Heart left ventricle (tissue), 16 donors: ENCODE data around the gene FHL2. TPM values are rescaled to one million over a fixed set of nuclear protein-coding genes. Genes with fewer than 3 reads are reported as not detected.

ENCODE experiments used
- ATAC-seq, 4 donors: fragments of 200-7000 bp; cut with Tn5 transposase; one replicate each; pipeline ENCODE4 v1.9.1; 2020 to 2022; ENCODE audit warnings: moderate library complexity in 4 of 4, mild to moderate bottlenecking in 3 of 4, moderate number of reproducible peaks in 1 of 4
- DNase-seq, 5 donors: peaks; one replicate each; pipeline ENCODE4 v3.0.0-alpha.2; 2020
- H3K27ac ChIP-seq, 12 donors: fragments of 200-600 bp; sonication (generic) in 4 of 12; one replicate each; pipeline versions ENCODE4 v1.5.0 to v1.8.0; 2016 to 2022; ENCODE audit warnings: mild to moderate bottlenecking in 2 of 12
- H3K27me3 ChIP-seq, 9 donors: fragments of 200-600 bp; sonication (generic) in 2 of 9; one replicate each; pipeline versions ENCODE4 v1.5.1 to v1.8.0; 2016 to 2022; ENCODE audit warnings: mild to moderate bottlenecking in 3 of 9
- H3K36me3 ChIP-seq, 9 donors: fragments of 200-600 bp; sonication (generic) in 2 of 9; one replicate each; pipeline versions ENCODE4 v1.5.0 to v1.8.0; 2018 to 2022; ENCODE audit warnings: mild to moderate bottlenecking in 2 of 9
- H3K4me1 ChIP-seq, 12 donors: fragments of 200-600 bp; sonication (generic) in 4 of 12; one replicate each; pipeline versions ENCODE4 v1.5.0 to v1.8.0; 2016 to 2022; ENCODE audit warnings: mild to moderate bottlenecking in 3 of 12
- H3K4me3 ChIP-seq, 12 donors: fragments of 200-600 bp; sonication (generic) in 4 of 12; one replicate each; pipeline versions ENCODE4 v1.5.0 to v1.8.0; 2017 to 2022; ENCODE audit warnings: mild to moderate bottlenecking in 9 of 12, moderate library complexity in 4 of 12
- H3K9me3 ChIP-seq, 12 donors: fragments of 200-600 bp; sonication (generic) in 4 of 12; one replicate each; pipeline versions ENCODE4 v1.5.0 to v1.8.0; 2016 to 2022; ENCODE audit warnings: mild to moderate bottlenecking in 1 of 12
- POLR2A ChIP-seq, 2 donors: fragments of 450-650 bp; IDR thresholded peaks; one replicate each; pipeline ENCODE4 v1.6.1; 2017; ENCODE audit warnings: antibody characterized with exemption in 2 of 2, mild to moderate bottlenecking in 2 of 2, moderate library complexity in 2 of 2
- WGBS, 4 donors: extraction: QIAGEN DNeasy Blood & Tissue Kit in 2 of 4; methylation state at CpG; one replicate each; pipeline versions ENCODE4 v1.1.5 to v1.1.7; 2013 to 2018; 5-methylcytosine and 5-hydroxymethylcytosine counted together
- intact Hi-C, 10 donors: fragments of 100-400 bp; cut with DNase I; formaldehyde crosslinking; loops; one replicate each; pipeline versions ENCODE4 v1.11.1 to v1.14.2; 2022
- polyA plus RNA-seq, 2 donors: library from polyadenylated mRNA; stranded (reverse); fragments of 200-250 nt; gene quantifications; one replicate each; pipeline ENCODE4 v1.2.3, GENCODE V29; 2013
- total RNA-seq, 9 donors: library from RNA; depleted of rRNA in 2 of 9; stranded (reverse); fragments of >200 nt in 2 of 9; fragmentation: NEBNext Ultra II Directional in 3 of 9; extraction: Animal tissue kit (Norgen Biotek cat#: 25700) in 3 of 9; gene quantifications; one replicate each; pipeline versions ENCODE4 v1.1.0 to v1.2.4, GENCODE V29; 2016 to 2023
- TF ChIP-seq, protein P1 (sequence below), 12 donors: fragments of 200-600 bp; sonication (generic) in 4 of 12; IDR thresholded peaks; one replicate each; pipeline versions ENCODE4 v1.5.0 to v1.8.0; 2018 to 2022; ENCODE audit warnings: antibody characterized with exemption in 12 of 12, mild to moderate bottlenecking in 5 of 12
- donor health status: ischemic (EF 13 %, LVEDD 7.1; RV severe dilation, severe dysfunction).
- donor health status: healthy with polysubstance abuse.
- donor health status: DM: no; HTN: yes; CAD: no.
- donor health status: DM: no; HTN: no; CAD: no.
- donor health status: ischemic (EF 25% LVEDD 6.9; RV normal size, moderate dysfunction).
- donor health status: ischemic (EF 25% LVEDD 5.7; RV mildly dilated, moderate dysfunction).
- donor health status: healthy.
- donor health status: DM: yes; HTN: yes; CAD: no.
- donor health status: ischemic (EF 35%, LVEDD 5.7; RV mildly dilated, moderate dysfunction).
- donor health status: nonischemic (EF 11% LVEDD 7.7; RV severe dilation, severe dysfunction).
- donor health status: DM: yes; HTN: yes; CAD: no.
- donor health status: PGD.
- donor health status: ischemic (EF 29% LVEDD 5.4; RV normal size, mild dysfunction).
- donor health status: nonischemic (EF 23%, LVEDD 6.1; RV moderate dilation, normal function).

The FHL2 gene
- total and polyA plus RNA-seq, 11 donors: 649 to 4,692 (median 1,165) TPM

DNA sequence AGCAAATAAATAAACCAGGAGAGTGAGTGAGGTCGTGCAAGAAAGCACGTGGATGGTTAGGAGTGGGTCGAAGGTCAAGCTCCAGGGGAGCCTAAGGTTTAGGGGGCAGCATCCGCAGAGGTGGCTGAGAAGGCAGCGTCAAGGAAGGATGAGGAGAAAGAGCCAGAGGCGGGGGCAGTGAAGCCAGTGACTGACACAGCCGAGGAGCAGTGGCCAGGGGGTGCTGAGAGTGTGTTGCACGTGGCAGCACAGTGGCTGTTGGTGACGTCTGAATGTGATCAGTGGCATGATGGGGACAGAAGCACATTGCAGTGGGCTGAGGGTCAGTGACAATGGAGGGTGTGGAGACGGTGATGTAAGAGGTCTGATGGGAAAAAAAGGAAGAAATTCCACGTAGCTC, 13.7 kb upstream of the FHL2 start:
- Histone ChIP-seq H3K9me3 (no peaks in the 10 kb centered on the region), H3K4me3 (no peak overlapping the region), H3K36me3 (peaks cover 0 to 15% (median 0%) of the 10 kb centered on the region in 9 donors), H3K27ac (peak overlapping the region in 9 of 12 donors; percentile 0 to 81 (median 71)), H3K27me3 (no peaks in the 10 kb centered on the region), H3K4me1 (peaks cover 4 to 86% (median 36%) of the 10 kb centered on the region in 12 donors)
- peak; percentile 3 to 28 (median 17) for ATAC-seq
- 46 to 57% (median 50%) methylated on average over 11 of the region's 11 CpGs for WGBS, 4 donors
- TF ChIP-seq POLR2A (IDR thresholded peaks at IDR 0.05): peak in 1 of 2 donors; percentile 35
- TF ChIP-seq, protein P1, sequence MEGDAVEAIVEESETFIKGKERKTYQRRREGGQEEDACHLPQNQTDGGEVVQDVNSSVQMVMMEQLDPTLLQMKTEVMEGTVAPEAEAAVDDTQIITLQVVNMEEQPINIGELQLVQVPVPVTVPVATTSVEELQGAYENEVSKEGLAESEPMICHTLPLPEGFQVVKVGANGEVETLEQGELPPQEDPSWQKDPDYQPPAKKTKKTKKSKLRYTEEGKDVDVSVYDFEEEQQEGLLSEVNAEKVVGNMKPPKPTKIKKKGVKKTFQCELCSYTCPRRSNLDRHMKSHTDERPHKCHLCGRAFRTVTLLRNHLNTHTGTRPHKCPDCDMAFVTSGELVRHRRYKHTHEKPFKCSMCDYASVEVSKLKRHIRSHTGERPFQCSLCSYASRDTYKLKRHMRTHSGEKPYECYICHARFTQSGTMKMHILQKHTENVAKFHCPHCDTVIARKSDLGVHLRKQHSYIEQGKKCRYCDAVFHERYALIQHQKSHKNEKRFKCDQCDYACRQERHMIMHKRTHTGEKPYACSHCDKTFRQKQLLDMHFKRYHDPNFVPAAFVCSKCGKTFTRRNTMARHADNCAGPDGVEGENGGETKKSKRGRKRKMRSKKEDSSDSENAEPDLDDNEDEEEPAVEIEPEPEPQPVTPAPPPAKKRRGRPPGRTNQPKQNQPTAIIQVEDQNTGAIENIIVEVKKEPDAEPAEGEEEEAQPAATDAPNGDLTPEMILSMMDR (IDR thresholded peaks at IDR 0.05): no peak
- intact Hi-C loops: loop anchor here in 1 of 10 donors (5.0 kb wide), 1 partner anchor 40 kb away; no protein-coding TSS in a partner anchor
- peak in 1 of 5 donors; percentile 50 for DNase-seq

DNA sequence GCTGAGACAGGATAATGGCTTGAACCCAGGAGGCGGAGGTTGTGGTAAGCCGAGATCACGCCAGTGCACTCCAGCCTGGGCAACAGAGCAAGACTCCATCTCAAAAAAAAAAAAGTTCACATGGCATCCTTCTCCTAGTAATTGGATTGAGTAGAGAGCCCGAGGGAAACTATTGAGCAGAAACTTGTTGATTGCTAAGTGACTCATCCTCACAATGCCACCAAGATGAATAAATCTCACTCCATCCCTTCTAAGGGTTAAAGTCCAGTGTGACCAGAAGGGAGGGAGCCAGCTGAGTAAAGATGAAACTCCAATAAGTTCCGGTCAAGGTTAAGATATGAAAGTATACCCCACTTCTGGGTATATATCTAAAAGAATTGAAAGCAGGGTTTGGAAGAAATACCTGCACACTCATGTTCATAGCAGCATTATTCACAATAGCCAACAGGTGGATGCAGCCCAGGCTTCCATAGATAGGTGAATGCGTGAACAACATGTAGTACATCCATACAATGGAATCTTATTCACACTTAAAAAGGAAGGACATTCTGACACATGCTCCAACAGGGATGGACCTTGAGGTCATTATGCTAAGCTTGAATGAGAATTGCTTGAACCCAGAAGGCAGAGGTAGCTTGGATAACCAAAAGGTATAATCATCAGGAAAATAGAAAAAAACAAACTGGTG, 13.0 kb upstream of the FHL2 start:
- H3K27me3 ChIP-seq: no peaks in the 10 kb centered on the region
- H3K4me3 ChIP-seq: no peak overlapping the region
- intact Hi-C loops: loop anchor here in 1 of 10 donors (5.0 kb wide), 1 partner anchor 40 kb away; no protein-coding TSS in a partner anchor
- H3K4me1 ChIP-seq: peaks cover 4 to 92% (median 38%) of the 10 kb centered on the region in 12 donors
- H3K36me3 ChIP-seq: peaks cover 0 to 16% (median 0%) of the 10 kb centered on the region in 9 donors
- DNase-seq (no peak), ATAC-seq (no peak)
- H3K9me3 ChIP-seq: no peaks in the 10 kb centered on the region
- peak overlapping the region in 7 of 12 donors; percentile 54 to 81 (median 74) for H3K27ac ChIP-seq
- no peak for TF ChIP-seq POLR2A (IDR thresholded peaks at IDR 0.05)
- TF ChIP-seq, protein P1 (IDR thresholded peaks at IDR 0.05): no peak
- 58 to 67% (median 64%) methylated on average over 6 of the region's 6 CpGs for WGBS, 4 donors

DNA sequence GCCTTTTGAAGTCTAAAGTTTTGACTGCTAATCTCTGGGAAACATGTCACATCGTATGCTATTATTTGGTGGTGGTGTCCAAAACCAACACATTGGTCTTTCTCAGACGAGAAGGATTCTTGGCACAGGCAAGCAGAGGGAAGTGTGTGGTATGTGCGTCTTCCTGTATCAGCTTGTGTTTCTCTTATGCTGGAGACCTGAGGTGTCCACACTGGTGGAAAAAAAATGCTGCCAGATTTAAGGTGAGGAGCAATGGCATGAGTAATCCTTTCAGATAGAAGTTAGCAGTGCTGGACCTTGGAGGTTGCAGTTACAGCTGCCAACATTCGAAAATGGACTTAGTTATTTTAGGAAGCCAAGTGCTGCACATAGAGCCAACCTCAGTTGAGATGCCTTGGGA, 11.7 kb upstream of the FHL2 start:
- Histone ChIP-seq H3K27ac (peak overlapping the region in 11 of 12 donors; percentile 46 to 81 (median 60)), H3K9me3 (no peaks in the 10 kb centered on the region), H3K27me3 (no peaks in the 10 kb centered on the region), H3K4me1 (peaks cover 4 to 93% (median 38%) of the 10 kb centered on the region in 12 donors), H3K4me3 (peak overlapping the region in 1 of 12 donors; percentile 5), H3K36me3 (peaks cover 0 to 16% (median 0%) of the 10 kb centered on the region in 9 donors)
- intact Hi-C loops: loop anchor here in 1 of 10 donors (5.0 kb wide), 1 partner anchor 38 kb away; no protein-coding TSS in a partner anchor
- ATAC-seq (peak in 3 of 4 donors; percentile 1 to 3 (median 3)), DNase-seq (peak in 1 of 5 donors; percentile 25)
- no peak for TF ChIP-seq POLR2A (IDR thresholded peaks at IDR 0.05)
- TF ChIP-seq, protein P1 (IDR thresholded peaks at IDR 0.05): no peak
- 6 to 16% (median 12%) methylated on average over 4 of the region's 4 CpGs for WGBS, 4 donors

GRCh38 chr2:105409717-105410116, 10.9 kb upstream of the FHL2 start:
- peak; percentile 79 to 87 (median 84) for DNase-seq
- H3K4me1 ChIP-seq: peaks cover 4 to 93% (median 38%) of the 10 kb centered on the region in 12 donors
- peak; percentile 33 to 79 (median 62) for ATAC-seq
- intact Hi-C loops: loop anchor here in 2 of 10 donors (5.0 kb wide), 2 partner anchors 37 to 48 kb away; no protein-coding TSS in a partner anchor
- no peaks in the 10 kb centered on the region for H3K27me3 ChIP-seq
- H3K4me3 ChIP-seq: no peak overlapping the region
- TF ChIP-seq, protein P1 (IDR thresholded peaks at IDR 0.05): no peak
- TF ChIP-seq POLR2A (IDR thresholded peaks at IDR 0.05): peak in 1 of 2 donors; percentile 28
- H3K36me3 ChIP-seq: peaks cover 0 to 16% (median 0%) of the 10 kb centered on the region in 9 donors
- peak overlapping the region in 11 of 12 donors; percentile 46 to 81 (median 60) for H3K27ac ChIP-seq
- 23 to 38% (median 26%) methylated on average over 5 to 6 of the region's 6 CpGs for WGBS, 4 donors
- H3K9me3 ChIP-seq: no peaks in the 10 kb centered on the region
